Mononuclear cell (primary cell): ENCODE data around the gene IRF2BPL. TPM values are rescaled to one million over a fixed set of nuclear protein-coding genes. Genes with fewer than 3 reads are reported as not detected.
"Not testable (repeated sequence)": the region's sequence is repeated elsewhere in the genome, so short reads cannot be mapped to it uniquely, and the experiment has no call there.

Experiments
- H3K27me3 ChIP-seq: 2 replicates; pipeline ENCODE4 v1.6.0; 2011; ENCODE audit warnings: low read length, control low read depth; ENCODE audit not compliant: insufficient read depth
- H3K4me1 ChIP-seq: 2 replicates; pipeline ENCODE4 v1.5.1; 2011; ENCODE audit warnings: mild to moderate bottlenecking, low read length, control low read depth; ENCODE audit not compliant: insufficient read depth
- H3K4me3 ChIP-seq: 2 replicates; pipeline ENCODE4 v1.5.1; 2011; ENCODE audit warnings: mild to moderate bottlenecking, low read length, moderate library complexity
- H3K9me3 ChIP-seq: 2 replicates; pipeline ENCODE4 v1.5.1; 2011; ENCODE audit warnings: low read depth, mild to moderate bottlenecking, control low read depth, low read length
- total RNA-seq: library from RNA; depleted of rRNA; stranded (reverse); fragments of >200 nt; gene quantifications from one replicate; pipeline ENCODE4 v1.2.3, GENCODE V29; 2012

IRF2BPL gene
- total RNA-seq, 1 donor: 36.1 TPM

GRCh38 chr14:77032491-77032843, 4.0 kb upstream of the IRF2BPL start:
- H3K4me1 ChIP-seq: peaks cover 80% of the 10 kb centered on the region

GRCh38 chr14:77031759-77032490, 3.4 kb upstream of the IRF2BPL start:
- Histone ChIP-seq H3K4me3 (no peak overlapping the region), H3K9me3 (no peaks in the 10 kb centered on the region), H3K27me3 (no peaks in the 10 kb centered on the region), H3K4me1 (peaks cover 75% of the 10 kb centered on the region)

More at GRCh38 chr14:77032491-77032843, 4.0 kb upstream of the IRF2BPL start:
- H3K9me3 ChIP-seq: no peaks in the 10 kb centered on the region
- no peak overlapping the region for H3K4me3 ChIP-seq
- no peaks in the 10 kb centered on the region for H3K27me3 ChIP-seq

GRCh38 chr14:77027538-77028383, 747 bp downstream of the IRF2BPL start:
- Histone ChIP-seq H3K9me3 (no peaks in the 10 kb centered on the region), H3K4me1 (peaks cover 78% of the 10 kb centered on the region), H3K27me3 (no peaks in the 10 kb centered on the region), H3K4me3 (peak overlapping the region; percentile 75)

- Histone ChIP-seq H3K4me3 (peak overlapping the region; percentile 75), H3K27me3 (no peaks in the 10 kb centered on the region), H3K4me1 (peaks cover 77% of the 10 kb centered on the region), H3K9me3 (no peaks in the 10 kb centered on the region)
Measured at GRCh38 chr14:77026930-77027537, 1.5 kb downstream of the IRF2BPL start.

GRCh38 chr14:77026166-77026929, 2.2 kb downstream of the IRF2BPL start:
- Histone ChIP-seq H3K4me1 (peaks cover 70% of the 10 kb centered on the region), H3K9me3 (no peaks in the 10 kb centered on the region), H3K4me3 (peak overlapping the region; percentile 75), H3K27me3 (no peaks in the 10 kb centered on the region)

GRCh38 chr14:77025744-77026165, 2.8 kb downstream of the IRF2BPL start:
- H3K4me3 ChIP-seq: no peak overlapping the region
- H3K9me3 ChIP-seq: no peaks in the 10 kb centered on the region
- H3K4me1 ChIP-seq: peaks cover 65% of the 10 kb centered on the region
- no peaks in the 10 kb centered on the region for H3K27me3 ChIP-seq

GRCh38 chr14:77024171-77024691, 4.3 kb downstream of the IRF2BPL start:
- peaks cover 51% of the 10 kb centered on the region for H3K4me1 ChIP-seq
- H3K9me3 ChIP-seq: no peaks in the 10 kb centered on the region
- no peaks in the 10 kb centered on the region for H3K27me3 ChIP-seq
- no peak overlapping the region for H3K4me3 ChIP-seq

- Histone ChIP-seq H3K4me1 (peaks cover 46% of the 10 kb centered on the region), H3K4me3 (no peak overlapping the region), H3K9me3 (no peaks in the 10 kb centered on the region), H3K27me3 (no peaks in the 10 kb centered on the region)
Measured at GRCh38 chr14:77023001-77023996, 5.2 kb downstream of the IRF2BPL start.

GRCh38 chr14:77022236-77022852, 6.2 kb downstream of the IRF2BPL start:
- H3K4me1 ChIP-seq: peaks cover 46% of the 10 kb centered on the region
- no peaks in the 10 kb centered on the region for H3K9me3 ChIP-seq
- H3K4me3 ChIP-seq: no peak overlapping the region
- no peaks in the 10 kb centered on the region for H3K27me3 ChIP-seq

- not testable (repeated sequence) for H3K4me3 ChIP-seq, H3K9me3 ChIP-seq, H3K27me3 ChIP-seq
- peaks cover 42% of the 10 kb centered on the region for H3K4me1 ChIP-seq
Measured at GRCh38 chr14:77021424-77021823, 7.1 kb downstream of the IRF2BPL start.

- Histone ChIP-seq H3K4me3 (no peak overlapping the region), H3K4me1 (peaks cover 16% of the 10 kb centered on the region), H3K9me3 (no peaks in the 10 kb centered on the region), H3K27me3 (no peaks in the 10 kb centered on the region)
Measured at GRCh38 chr14:77018785-77019184, 9.7 kb downstream of the IRF2BPL start.

GRCh38 chr14:77017666-77018065, 10.8 kb downstream of the IRF2BPL start:
- Histone ChIP-seq H3K27me3 (no peaks in the 10 kb centered on the region), H3K4me1 (peaks cover 5% of the 10 kb centered on the region), H3K4me3 (no peak overlapping the region), H3K9me3 (no peaks in the 10 kb centered on the region)

- Histone ChIP-seq H3K4me3 (no peak overlapping the region), H3K4me1 (peaks cover 3% of the 10 kb centered on the region), H3K9me3 (no peaks in the 10 kb centered on the region), H3K27me3 (no peaks in the 10 kb centered on the region)
Measured at GRCh38 chr14:77014734-77015133, 13.8 kb downstream of the IRF2BPL start.
